ENCODE measurements around the gene POU2F3. TPM values are rescaled to one million over a fixed set of nuclear protein-coding genes. Genes with fewer than 3 reads are reported as not detected.

POU2F3 gene
- total RNA-seq, 2 donors from 2014 or later: 1.5 to 6.1 TPM

- Histone ChIP-seq H3K27me3 (replicated peaks; ENCODE audit: insufficient read depth) (no peaks in the 10 kb centered on the region), H3K9me3 (no peaks in the 10 kb centered on the region), H3K36me3 (no peaks in the 10 kb centered on the region), H3K4me3 (no peak overlapping the region), H3K4me1 (replicated peaks) (peaks cover 11% of the 10 kb centered on the region), H3K27ac (no peak overlapping the region)
- WGBS: 63% methylated on average over 11 of the region's 11 CpGs
- intact Hi-C loops (cut with DNase I): loop anchor here (10.0 kb wide), 1 partner anchor 642 kb away; no protein-coding TSS in a partner anchor
- no peak for DNase-seq (ENCODE audit: low spot score)
- TF ChIP-seq CTCF (IDR thresholded peaks at IDR 0.05) (peak in 1 of 4 experiments; percentile 42), POLR2A (IDR thresholded peaks at IDR 0.05) (no peak), POLR2AphosphoS5 (IDR thresholded peaks at IDR 0.05) (no peak)
These were observed 66.7 kb downstream of the POU2F3 start for GRCh38 chr11:120306519-120307242.

DNA sequence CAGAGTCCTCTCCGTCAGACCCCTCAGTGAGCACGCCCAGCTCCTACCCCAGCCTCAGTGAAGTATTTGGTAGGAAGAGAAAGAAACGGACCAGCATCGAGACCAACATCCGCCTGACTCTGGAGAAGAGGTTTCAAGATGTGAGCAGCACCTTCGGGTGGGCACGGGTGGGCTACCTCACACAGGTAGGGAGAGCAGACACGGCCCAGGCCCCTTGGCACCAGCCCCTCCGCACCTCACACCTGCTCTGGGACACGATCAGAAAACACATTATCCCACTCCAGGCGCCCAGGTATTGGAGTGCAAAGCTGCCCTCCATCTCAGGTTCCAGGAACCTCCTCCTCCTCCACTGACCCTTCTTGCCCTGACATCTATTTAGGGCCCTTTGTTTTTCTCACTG lies 67.5 kb downstream of the POU2F3 start:
- WGBS: 95% methylated on average over 11 of the region's 11 CpGs
- peaks cover 8% of the 10 kb centered on the region for H3K4me1 ChIP-seq (replicated peaks)
- no peaks in the 10 kb centered on the region for H3K9me3 ChIP-seq
- no peak for TF ChIP-seq POLR2A (IDR thresholded peaks at IDR 0.05)
- no peak for TF ChIP-seq CTCF (IDR thresholded peaks at IDR 0.05)
- TF ChIP-seq POLR2AphosphoS5 (IDR thresholded peaks at IDR 0.05): no peak
- intact Hi-C loops (cut with DNase I): loop anchor here (10.0 kb wide), 1 partner anchor 643 kb away; no protein-coding TSS in a partner anchor
- no peaks in the 10 kb centered on the region for H3K27me3 ChIP-seq (replicated peaks; ENCODE audit: insufficient read depth)
- no peak overlapping the region for H3K4me3 ChIP-seq
- no peaks in the 10 kb centered on the region for H3K36me3 ChIP-seq
- no peak for DNase-seq (ENCODE audit: low spot score)
- no peak overlapping the region for H3K27ac ChIP-seq

- Histone ChIP-seq H3K36me3 (no peaks in the 10 kb centered on the region), H3K4me3 (no peak overlapping the region), H3K9me3 (no peaks in the 10 kb centered on the region), H3K4me1 (replicated peaks) (peaks cover 3% of the 10 kb centered on the region), H3K27ac (no peak overlapping the region), H3K27me3 (replicated peaks; ENCODE audit: insufficient read depth) (no peaks in the 10 kb centered on the region)
- TF ChIP-seq POLR2AphosphoS5 (IDR thresholded peaks at IDR 0.05): no peak
- TF ChIP-seq CTCF (IDR thresholded peaks at IDR 0.05): no peak
- TF ChIP-seq POLR2A (IDR thresholded peaks at IDR 0.05): no peak
- no peak for DNase-seq (ENCODE audit: low spot score)
- intact Hi-C loops (cut with DNase I): loop anchor here (10.0 kb wide), 1 partner anchor 643 kb away; no protein-coding TSS in a partner anchor
- WGBS: 87% methylated on average over 7 of the region's 7 CpGs
These were observed 68.1 kb downstream of the POU2F3 start for GRCh38 chr11:120308081-120308480.

GRCh38 chr11:120310870-120311269 lies 70.9 kb downstream of the POU2F3 start:
- Histone ChIP-seq H3K27ac (peak overlapping the region; percentile 30 to 66), H3K36me3 (no peaks in the 10 kb centered on the region), H3K9me3 (no peaks in the 10 kb centered on the region), H3K27me3 (replicated peaks; ENCODE audit: insufficient read depth) (no peaks in the 10 kb centered on the region), H3K4me3 (no peak overlapping the region), H3K4me1 (replicated peaks) (no peaks in the 10 kb centered on the region)
- intact Hi-C loops (cut with DNase I): no loop called here
- WGBS: 55% methylated on average over 3 of the region's 3 CpGs
- TF ChIP-seq POLR2A (IDR thresholded peaks at IDR 0.05) (no peak), CTCF (IDR thresholded peaks at IDR 0.05) (no peak), POLR2AphosphoS5 (IDR thresholded peaks at IDR 0.05) (no peak)
- DNase-seq (ENCODE audit: low spot score): no peak

DNA sequence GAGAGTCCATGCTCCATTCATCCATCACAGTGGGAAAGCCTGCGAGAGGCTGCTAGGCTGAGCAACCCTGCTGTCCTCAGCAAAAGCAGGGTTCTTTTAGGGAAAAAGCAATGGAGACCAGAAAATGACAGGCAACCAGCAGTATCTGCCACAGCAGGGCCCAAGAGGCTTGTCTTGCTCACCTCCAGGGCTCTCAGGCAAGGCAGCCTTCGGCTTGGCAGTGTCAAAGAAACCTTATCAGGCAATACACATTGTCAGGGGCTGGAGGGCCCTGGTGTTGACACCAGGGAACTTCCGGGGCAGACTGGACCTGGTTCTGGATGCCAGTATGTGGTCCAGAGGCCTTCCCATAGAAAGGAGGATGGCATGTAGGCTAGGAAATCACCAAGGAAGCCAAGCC lies 74.9 kb downstream of the POU2F3 start:
- intact Hi-C loops (cut with DNase I): no loop called here
- no peaks in the 10 kb centered on the region for H3K36me3 ChIP-seq
- no peak for DNase-seq (ENCODE audit: low spot score)
- H3K27me3 ChIP-seq (replicated peaks; ENCODE audit: insufficient read depth): no peaks in the 10 kb centered on the region
- 86% methylated on average over 3 of the region's 3 CpGs for WGBS
- H3K9me3 ChIP-seq: no peaks in the 10 kb centered on the region
- TF ChIP-seq POLR2AphosphoS5 (IDR thresholded peaks at IDR 0.05) (no peak), CTCF (IDR thresholded peaks at IDR 0.05) (no peak), POLR2A (IDR thresholded peaks at IDR 0.05) (no peak)
- no peak overlapping the region for H3K27ac ChIP-seq
- peaks cover 2% of the 10 kb centered on the region for H3K4me1 ChIP-seq (replicated peaks)
- H3K4me3 ChIP-seq: no peak overlapping the region
